Effector memory CD8-positive, alpha-beta T cell (primary cell): ENCODE data around the gene B3GAT1.
"Not testable (repeated sequence)": the region's sequence is repeated elsewhere in the genome, so short reads cannot be mapped to it uniquely, and the experiment has no call there.

Experiments
- ATAC-seq: fragments of 150-1000 bp; cut with Tn5 transposase; replicated peaks from 2 replicates; pipeline ENCODE4 v1.10.0; 2021; ENCODE audit warnings: mild to moderate bottlenecking, moderate library complexity
- DNase-seq, 3 experiments: peaks; one replicate each; pipeline ENCODE4 v3.0.0; 2021
- H3K27ac Mint-ChIP-seq, 2 donors: one replicate each; pipeline ENCODE4 v1.8.0; 2022; ENCODE audit warnings: mild to moderate bottlenecking in 2 of 2, mixed read lengths in 2 of 2, moderate library complexity in 2 of 2
- H3K27me3 Mint-ChIP-seq, 2 donors: one replicate each; pipeline ENCODE4 v1.8.0; 2022; ENCODE audit warnings: mixed read lengths in 2 of 2
- H3K36me3 Mint-ChIP-seq: one replicate; pipeline ENCODE4 v1.8.0; 2022; ENCODE audit warnings: mild to moderate bottlenecking, moderate library complexity, mixed read lengths; ENCODE audit not compliant: insufficient read depth
- H3K4me1 Mint-ChIP-seq, 2 donors: one replicate each; pipeline ENCODE4 v1.8.0; 2022; ENCODE audit warnings: low read depth in 2 of 2, mixed read lengths in 2 of 2
- H3K4me3 Mint-ChIP-seq, 2 donors: one replicate each; pipeline ENCODE4 v1.8.0; 2022; ENCODE audit warnings: mild to moderate bottlenecking in 2 of 2, mixed read lengths in 2 of 2, moderate library complexity in 2 of 2
- H3K9me3 Mint-ChIP-seq, 2 donors: one replicate each; pipeline ENCODE4 v1.8.0; 2022; ENCODE audit warnings: mixed read lengths in 2 of 2

The B3GAT1 gene

GRCh38 chr11:134356656-134357544, 55.1 kb downstream of the B3GAT1 start:
- DNase-seq (no peak), ATAC-seq (no peak)
- Mint-ChIP-seq H3K9me3 (no peaks in the 10 kb centered on the region), H3K4me3 (no peak overlapping the region), H3K27me3 (peaks cover 3 to 17% of the 10 kb centered on the region in 2 donors), H3K4me1 (peaks cover 13 to 14% of the 10 kb centered on the region in 2 donors), H3K27ac (no peak overlapping the region), H3K36me3 (peaks cover 3% of the 10 kb centered on the region)

GRCh38 chr11:134355656-134356055, 56.4 kb downstream of the B3GAT1 start:
- ATAC-seq (no peak), DNase-seq (no peak)
- Mint-ChIP-seq H3K36me3 (peaks cover 3% of the 10 kb centered on the region), H3K4me1 (peaks cover 12 to 17% of the 10 kb centered on the region in 2 donors), H3K4me3 (no peak overlapping the region), H3K27me3 (peaks cover 0 to 10% of the 10 kb centered on the region in 2 donors), H3K9me3 (no peaks in the 10 kb centered on the region), H3K27ac (peak overlapping the region in 1 of 2 donors; percentile 33)

GRCh38 chr11:134355136-134355535, 56.9 kb downstream of the B3GAT1 start:
- ATAC-seq, result no peak
- H3K4me3 Mint-ChIP-seq, result no peak overlapping the region
- peaks cover 3% of the 10 kb centered on the region for H3K36me3 Mint-ChIP-seq
- peaks cover 16 to 19% of the 10 kb centered on the region in 2 donors for H3K4me1 Mint-ChIP-seq
- H3K27me3 Mint-ChIP-seq, result peaks cover 0 to 7% of the 10 kb centered on the region in 2 donors
- H3K27ac Mint-ChIP-seq, result no peak overlapping the region
- DNase-seq, result no peak
- H3K9me3 Mint-ChIP-seq, result no peaks in the 10 kb centered on the region

GRCh38 chr11:134352111-134352510, 59.9 kb downstream of the B3GAT1 start:
- H3K9me3 Mint-ChIP-seq, result no peaks in the 10 kb centered on the region
- no peak for DNase-seq

GRCh38 chr11:134350381-134350780, 61.7 kb downstream of the B3GAT1 start:
- DNase-seq, result no peak
- Mint-ChIP-seq H3K27me3 (no peaks in the 10 kb centered on the region), H3K36me3 (no peaks in the 10 kb centered on the region), H3K4me3 (peak overlapping the region; percentile 52 to 74), H3K4me1 (peaks cover 30% of the 10 kb centered on the region in 2 donors), H3K9me3 (no peaks in the 10 kb centered on the region), H3K27ac (peak overlapping the region; percentile 81 to 95)
- no peak for ATAC-seq

More at GRCh38 chr11:134352111-134352510, 59.9 kb downstream of the B3GAT1 start:
- Mint-ChIP-seq H3K27ac (peak overlapping the region in 1 of 2 donors; percentile 69), H3K36me3 (no peaks in the 10 kb centered on the region), H3K4me3 (no peak overlapping the region), H3K4me1 (peaks cover 26 to 31% of the 10 kb centered on the region in 2 donors), H3K27me3 (no peaks in the 10 kb centered on the region)
- no peak for ATAC-seq

- Mint-ChIP-seq H3K4me1 (peaks cover 30% of the 10 kb centered on the region in 2 donors), H3K27me3 (no peaks in the 10 kb centered on the region), H3K36me3 (no peaks in the 10 kb centered on the region), H3K27ac (peak overlapping the region; percentile 81 to 95), H3K9me3 (no peaks in the 10 kb centered on the region), H3K4me3 (peak overlapping the region; percentile 52 to 74)
- ATAC-seq (peak; percentile 21), DNase-seq (peak in 1 of 3 experiments; percentile 17)
Measured at GRCh38 chr11:134349802-134350355, 62.2 kb downstream of the B3GAT1 start.

- Mint-ChIP-seq H3K4me3 (peak overlapping the region; percentile 52 to 74), H3K9me3 (no peaks in the 10 kb centered on the region), H3K27me3 (no peaks in the 10 kb centered on the region), H3K27ac (peak overlapping the region; percentile 81 to 95), H3K4me1 (peaks cover 30% of the 10 kb centered on the region in 2 donors), H3K36me3 (no peaks in the 10 kb centered on the region)
- peak; percentile 30 to 39 (median 31) for DNase-seq
- peak; percentile 90 for ATAC-seq
Measured at GRCh38 chr11:134349109-134349801, 62.8 kb downstream of the B3GAT1 start.

- H3K4me1 Mint-ChIP-seq, result peaks cover 30% of the 10 kb centered on the region in 2 donors
- DNase-seq (no peak), ATAC-seq (no peak)
- peak overlapping the region; percentile 65 to 87 for H3K27ac Mint-ChIP-seq
- H3K4me3 Mint-ChIP-seq, result no peak overlapping the region
- H3K9me3 Mint-ChIP-seq, result no peaks in the 10 kb centered on the region
- H3K27me3 Mint-ChIP-seq, result no peaks in the 10 kb centered on the region
- no peaks in the 10 kb centered on the region for H3K36me3 Mint-ChIP-seq
Measured at GRCh38 chr11:134347441-134347840, 64.6 kb downstream of the B3GAT1 start.

GRCh38 chr11:134346976-134347350, 65.1 kb downstream of the B3GAT1 start:
- H3K4me1 Mint-ChIP-seq, result peaks cover 30% of the 10 kb centered on the region in 2 donors
- DNase-seq, result no peak
- H3K36me3 Mint-ChIP-seq, result no peaks in the 10 kb centered on the region
- no peak for ATAC-seq
- H3K9me3 Mint-ChIP-seq, result no peaks in the 10 kb centered on the region
- H3K4me3 Mint-ChIP-seq, result no peak overlapping the region
- H3K27me3 Mint-ChIP-seq, result no peaks in the 10 kb centered on the region
- peak overlapping the region; percentile 65 to 87 for H3K27ac Mint-ChIP-seq

GRCh38 chr11:134346101-134346975, 65.7 kb downstream of the B3GAT1 start:
- Mint-ChIP-seq H3K4me3 (no peak overlapping the region), H3K27ac (peak overlapping the region; percentile 31 to 87), H3K27me3 (no peaks in the 10 kb centered on the region), H3K9me3 (no peaks in the 10 kb centered on the region), H3K36me3 (no peaks in the 10 kb centered on the region), H3K4me1 (peaks cover 30% of the 10 kb centered on the region in 2 donors)
- ATAC-seq (no peak), DNase-seq (no peak)

GRCh38 chr11:134345237-134345550, 66.8 kb downstream of the B3GAT1 start:
- Mint-ChIP-seq H3K4me3 (no peak overlapping the region), H3K4me1 (peaks cover 21 to 23% of the 10 kb centered on the region in 2 donors), H3K9me3 (no peaks in the 10 kb centered on the region), H3K36me3 (no peaks in the 10 kb centered on the region), H3K27me3 (no peaks in the 10 kb centered on the region), H3K27ac (peak overlapping the region in 1 of 2 donors; percentile 87)
- DNase-seq (no peak), ATAC-seq (no peak)

GRCh38 chr11:134344497-134345236, 67.4 kb downstream of the B3GAT1 start:
- not testable (repeated sequence) for H3K4me3 Mint-ChIP-seq, DNase-seq, H3K27me3 Mint-ChIP-seq, H3K36me3 Mint-ChIP-seq, ATAC-seq, H3K9me3 Mint-ChIP-seq
- Mint-ChIP-seq H3K27ac (peak overlapping the region in 1 of 2 donors; percentile 17), H3K4me1 (peaks cover 16 to 18% of the 10 kb centered on the region in 2 donors)
